IPS DF 6.9 (cell line): ENCODE data around the gene PARD3.
"Not testable (repeated sequence)": the region's sequence is repeated elsewhere in the genome, so short reads cannot be mapped to it uniquely, and the experiment has no call there.

ENCODE experiments used
- DNase-seq: peaks from one replicate; pipeline ENCODE4 v3.0.0-alpha.2; 2013; ENCODE audit warnings: low read depth, low spot score
- H3K27ac ChIP-seq: one replicate; pipeline ENCODE4 v1.5.1; 2013; ENCODE audit warnings: low read length, control low read depth
- H3K27me3 ChIP-seq: 2 replicates; pipeline ENCODE4 v1.6.1; 2013; ENCODE audit warnings: mild to moderate bottlenecking, low read length; ENCODE audit not compliant: control insufficient read depth, insufficient read depth
- H3K36me3 ChIP-seq: 2 replicates; pipeline ENCODE4 v1.6.1; 2013; ENCODE audit warnings: low read length; ENCODE audit not compliant: control insufficient read depth, insufficient read depth
- H3K4me1 ChIP-seq: 2 replicates; pipeline ENCODE4 v1.6.1; 2013; ENCODE audit warnings: low read length; ENCODE audit not compliant: control insufficient read depth, insufficient read depth
- H3K4me3 ChIP-seq: 2 replicates; pipeline ENCODE4 v1.5.1; 2013; ENCODE audit warnings: mild to moderate bottlenecking, low read length
- H3K9me3 ChIP-seq: 2 replicates; pipeline ENCODE4 v1.6.1; 2013; ENCODE audit warnings: low read length, inconsistent platforms; ENCODE audit not compliant: control insufficient read depth, insufficient read depth
- WGBS: extraction: QIAGEN DNeasy Blood & Tissue Kit; methylation state at CpG from one replicate; pipeline ENCODE4 v1.1.7; 2013; ENCODE audit warnings: mixed read lengths, missing lambda C conversion rate; ENCODE audit not compliant: insufficient read length, insufficient coverage; 5-methylcytosine and 5-hydroxymethylcytosine counted together

The PARD3 gene

GRCh38 chr10:34075254-34075926 lies 739.7 kb downstream of the PARD3 start:
- no peak for DNase-seq
- H3K27me3 ChIP-seq, result no peaks in the 10 kb centered on the region
- H3K4me1 ChIP-seq, result no peaks in the 10 kb centered on the region
- H3K9me3 ChIP-seq, result no peaks in the 10 kb centered on the region
- no peak overlapping the region for H3K4me3 ChIP-seq
- H3K27ac ChIP-seq, result no peak overlapping the region
- WGBS, result no CpG with 5 or more reads among the region's 6 CpGs
- no peaks in the 10 kb centered on the region for H3K36me3 ChIP-seq

- H3K9me3 ChIP-seq, result no peaks in the 10 kb centered on the region
- no peak overlapping the region for H3K27ac ChIP-seq
- DNase-seq, result no peak
- no peak overlapping the region for H3K4me3 ChIP-seq
- no peaks in the 10 kb centered on the region for H3K27me3 ChIP-seq
- H3K4me1 ChIP-seq, result no peaks in the 10 kb centered on the region
- H3K36me3 ChIP-seq, result no peaks in the 10 kb centered on the region
- WGBS, result no CpG with 5 or more reads among the region's 3 CpGs
Observed at GRCh38 chr10:34074051-34074450, 741.0 kb downstream of the PARD3 start.

GRCh38 chr10:34067741-34068140 lies 747.4 kb downstream of the PARD3 start:
- H3K4me3 ChIP-seq, H3K27ac ChIP-seq, DNase-seq, H3K9me3 ChIP-seq, H3K36me3 ChIP-seq, H3K27me3 ChIP-seq, H3K4me1 ChIP-seq: not testable (repeated sequence)
- WGBS, result no CpG with 5 or more reads among the region's 6 CpGs

- no peak overlapping the region for H3K4me3 ChIP-seq
- no peaks in the 10 kb centered on the region for H3K4me1 ChIP-seq
- H3K27me3 ChIP-seq, result no peaks in the 10 kb centered on the region
- H3K9me3 ChIP-seq, result no peaks in the 10 kb centered on the region; the same call in 1 of the 2 replicates
- H3K36me3 ChIP-seq, result no peaks in the 10 kb centered on the region
- no peak overlapping the region for H3K27ac ChIP-seq
- DNase-seq, result no peak
- no CpG with 5 or more reads among the region's 1 CpG for WGBS
Observed at GRCh38 chr10:34063592-34063991, 751.5 kb downstream of the PARD3 start.

GRCh38 chr10:34061841-34062240 lies 753.3 kb downstream of the PARD3 start:
- H3K4me3 ChIP-seq, result no peak overlapping the region
- H3K4me1 ChIP-seq, result no peaks in the 10 kb centered on the region
- DNase-seq, result no peak
- no peaks in the 10 kb centered on the region; the same call in 1 of the 2 replicates for H3K9me3 ChIP-seq
- H3K27me3 ChIP-seq, result no peaks in the 10 kb centered on the region
- no peak overlapping the region for H3K27ac ChIP-seq
- no peaks in the 10 kb centered on the region for H3K36me3 ChIP-seq
